Fibroblast of lung (primary cell): ENCODE results near the gene AIMP1. TPM values are rescaled to one million over a fixed set of nuclear protein-coding genes. Genes with fewer than 3 reads are reported as not detected.

Source experiments
- DNase-seq, 2 donors: peaks; one replicate each; pipeline versions ENCODE4 v3.0.0 to v3.0.0-alpha.2; 2010; ENCODE audit warnings: low read depth in 2 of 2
- H2AFZ ChIP-seq: 2 replicates; pipeline ENCODE4 v1.5.1; 2012; ENCODE audit warnings: low read length, control low read depth, inconsistent platforms
- H3K27ac ChIP-seq: 2 replicates; pipeline ENCODE4 v1.5.1; 2011; ENCODE audit warnings: low read length, control low read depth; ENCODE audit not compliant: insufficient read depth
- H3K27me3 ChIP-seq: 2 replicates; pipeline ENCODE4 v1.5.1; 2011; ENCODE audit warnings: mild to moderate bottlenecking, low read length; ENCODE audit not compliant: control insufficient read depth, insufficient read depth
- H3K36me3 ChIP-seq: 2 replicates; pipeline ENCODE4 v1.5.1; 2011; ENCODE audit warnings: low read length; ENCODE audit not compliant: control insufficient read depth, insufficient read depth
- H3K4me1 ChIP-seq: 2 replicates; pipeline ENCODE4 v1.5.1; 2011; ENCODE audit warnings: low read length; ENCODE audit not compliant: control insufficient read depth, insufficient read depth; ENCODE audit errors: extremely low read depth
- H3K4me2 ChIP-seq: 2 replicates; pipeline ENCODE4 v1.5.1; 2011; ENCODE audit warnings: low read length, control low read depth; ENCODE audit not compliant: insufficient read depth; ENCODE audit errors: extremely low read depth
- H3K4me3 ChIP-seq, 4 experiments: fragments of 200-600 bp in 1 of 4; sonication (generic) in 1 of 4; replicated peaks in 1 of 4; 2 replicates each; pipeline ENCODE4 v1.5.1; 2011 to 2016; ENCODE audit warnings: low read length in 4 of 4, low read depth in 3 of 4, mild to moderate bottlenecking in 3 of 4, control low read depth in 2 of 4, inconsistent platforms in 1 of 4, mixed read lengths in 1 of 4; ENCODE audit not compliant: insufficient read depth in 1 of 4; ENCODE audit errors: control extremely low read depth in 1 of 4
- H3K79me2 ChIP-seq: 2 replicates; pipeline ENCODE4 v1.5.1; 2012; ENCODE audit warnings: mild to moderate bottlenecking, low read length, inconsistent platforms; ENCODE audit not compliant: control insufficient read depth, insufficient read depth
- H3K9ac ChIP-seq: 2 replicates; pipeline ENCODE4 v1.5.1; 2011; ENCODE audit warnings: mild to moderate bottlenecking, low read length, control low read depth; ENCODE audit not compliant: insufficient read depth
- H3K9me3 ChIP-seq: 2 replicates; pipeline ENCODE4 v1.5.1; 2012; ENCODE audit warnings: low read depth, low read length; ENCODE audit not compliant: control insufficient read depth, insufficient read depth
- H4K20me1 ChIP-seq: 2 replicates; pipeline ENCODE4 v1.5.1; 2011; ENCODE audit warnings: low read length; ENCODE audit not compliant: control insufficient read depth, insufficient read depth; ENCODE audit errors: extremely low read depth
- EZH2 ChIP-seq: IDR thresholded peaks from 2 replicates; pipeline ENCODE4 v1.5.1; 2012; ENCODE audit warnings: low read length, control low read depth, mild to moderate bottlenecking; ENCODE audit errors: missing control alignments
- polyA plus RNA-seq, 2 donors: library from polyadenylated mRNA; depleted of rRNA in 1 of 2; stranded (reverse) in 1 of 2; unstranded in 1 of 2; fragments of >200 nt; gene quantifications; 2 replicates each; pipeline ENCODE4 v1.2.1, GENCODE V29; 2011 to 2012; ENCODE audit warnings: missing spikeins in 1 of 2
- total RNA-seq: library from RNA; depleted of rRNA; stranded (reverse); fragments of >200 nt; gene quantifications from 2 replicates; pipeline ENCODE4 v1.2.1, GENCODE V29; 2014
- TF ChIP-seq, protein P1 (sequence below), 2 donors: IDR thresholded peaks in 1 of 2; conservative IDR thresholded peaks in 1 of 2; 1 replicate in 1 of 2; 2 replicates in 1 of 2; pipeline ENCODE4 v1.5.1; 2011 to 2012; ENCODE audit warnings: low read length in 2 of 2, control low read depth in 1 of 2, inconsistent platforms in 1 of 2, low read depth in 1 of 2, mild to moderate bottlenecking in 1 of 2

The AIMP1 gene
- total and polyA plus RNA-seq, 2 donors (not counting 1 experiment from before 2014, with no cell fraction given), result 28.2 to 48.4 TPM

DNA sequence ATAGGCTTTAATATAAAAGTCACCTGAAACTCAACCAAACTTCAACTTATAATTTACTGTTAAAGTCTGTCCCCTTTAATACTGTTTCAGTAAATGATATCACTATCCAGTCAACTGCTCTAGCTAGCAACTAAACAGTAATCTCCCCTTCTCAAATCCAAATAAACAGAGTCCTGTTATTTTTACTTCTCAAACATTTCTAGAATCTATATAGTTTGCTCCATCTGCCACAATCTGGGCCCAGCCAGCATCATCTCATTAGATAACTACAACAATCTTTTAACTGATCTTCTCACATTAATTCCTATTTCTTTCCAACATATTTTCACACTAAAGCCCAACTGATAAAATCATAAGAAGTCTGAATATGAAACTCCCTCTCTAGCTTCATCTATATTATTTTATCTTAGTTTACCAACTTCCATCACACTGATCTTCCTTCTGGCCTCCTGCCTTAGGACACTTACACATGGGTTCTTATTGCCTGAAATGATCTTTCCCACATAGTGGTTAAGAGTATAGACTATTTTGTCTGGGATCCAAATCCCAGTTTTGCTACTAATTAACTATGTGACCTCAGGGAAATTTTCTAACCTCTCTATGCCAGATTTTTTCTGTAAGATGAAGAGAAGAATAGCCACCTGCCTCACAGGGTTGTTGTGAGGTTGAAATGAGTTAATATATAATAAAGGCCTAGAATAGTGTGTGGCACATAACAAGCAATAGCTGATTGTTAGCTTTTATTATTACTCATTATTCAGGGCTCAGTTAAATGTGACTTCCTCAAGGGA is 18.9 kb upstream of the AIMP1 start:
- H3K9me3 ChIP-seq, result no peaks in the 10 kb centered on the region
- no peaks in the 10 kb centered on the region for H3K4me1 ChIP-seq
- no peak for TF ChIP-seq EZH2
- TF ChIP-seq, protein P1, sequence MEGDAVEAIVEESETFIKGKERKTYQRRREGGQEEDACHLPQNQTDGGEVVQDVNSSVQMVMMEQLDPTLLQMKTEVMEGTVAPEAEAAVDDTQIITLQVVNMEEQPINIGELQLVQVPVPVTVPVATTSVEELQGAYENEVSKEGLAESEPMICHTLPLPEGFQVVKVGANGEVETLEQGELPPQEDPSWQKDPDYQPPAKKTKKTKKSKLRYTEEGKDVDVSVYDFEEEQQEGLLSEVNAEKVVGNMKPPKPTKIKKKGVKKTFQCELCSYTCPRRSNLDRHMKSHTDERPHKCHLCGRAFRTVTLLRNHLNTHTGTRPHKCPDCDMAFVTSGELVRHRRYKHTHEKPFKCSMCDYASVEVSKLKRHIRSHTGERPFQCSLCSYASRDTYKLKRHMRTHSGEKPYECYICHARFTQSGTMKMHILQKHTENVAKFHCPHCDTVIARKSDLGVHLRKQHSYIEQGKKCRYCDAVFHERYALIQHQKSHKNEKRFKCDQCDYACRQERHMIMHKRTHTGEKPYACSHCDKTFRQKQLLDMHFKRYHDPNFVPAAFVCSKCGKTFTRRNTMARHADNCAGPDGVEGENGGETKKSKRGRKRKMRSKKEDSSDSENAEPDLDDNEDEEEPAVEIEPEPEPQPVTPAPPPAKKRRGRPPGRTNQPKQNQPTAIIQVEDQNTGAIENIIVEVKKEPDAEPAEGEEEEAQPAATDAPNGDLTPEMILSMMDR (conservative IDR thresholded peaks at IDR 0.05 in 1 of 2, IDR thresholded peaks at IDR 0.05 in 1 of 2; ENCODE audit: low read depth in 1 of 2, low read length in 2 of 2), result no peak
- H3K36me3 ChIP-seq, result no peaks in the 10 kb centered on the region
- H3K4me3 ChIP-seq, result no peak overlapping the region
- no peak overlapping the region for H2AFZ ChIP-seq
- no peak overlapping the region for H3K27ac ChIP-seq
- H4K20me1 ChIP-seq, result no peaks in the 10 kb centered on the region
- no peaks in the 10 kb centered on the region for H3K79me2 ChIP-seq
- H3K4me2 ChIP-seq, result no peak overlapping the region
- no peak for DNase-seq
- no peak overlapping the region for H3K9ac ChIP-seq
- no peaks in the 10 kb centered on the region for H3K27me3 ChIP-seq

DNA sequence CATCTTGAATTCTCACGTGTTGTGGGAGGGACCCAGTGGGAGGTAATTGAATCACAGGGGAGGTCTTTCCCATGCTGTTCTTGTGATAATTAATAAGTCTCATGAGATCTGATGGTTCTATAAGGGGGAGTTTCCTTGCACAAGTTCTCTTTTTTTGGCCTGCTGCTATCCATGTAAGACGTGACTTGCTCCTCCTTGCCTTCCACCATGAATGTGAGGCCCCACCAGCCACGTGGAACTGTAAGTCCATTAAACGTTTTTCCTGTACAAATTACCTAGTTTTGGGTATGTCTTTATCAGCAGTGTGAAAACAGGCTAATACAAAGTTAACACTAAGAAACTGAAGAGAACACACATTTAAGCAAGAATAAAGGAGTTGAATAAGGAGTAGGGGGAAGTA is 16.4 kb upstream of the AIMP1 start:
- no peaks in the 10 kb centered on the region for H3K36me3 ChIP-seq

DNA sequence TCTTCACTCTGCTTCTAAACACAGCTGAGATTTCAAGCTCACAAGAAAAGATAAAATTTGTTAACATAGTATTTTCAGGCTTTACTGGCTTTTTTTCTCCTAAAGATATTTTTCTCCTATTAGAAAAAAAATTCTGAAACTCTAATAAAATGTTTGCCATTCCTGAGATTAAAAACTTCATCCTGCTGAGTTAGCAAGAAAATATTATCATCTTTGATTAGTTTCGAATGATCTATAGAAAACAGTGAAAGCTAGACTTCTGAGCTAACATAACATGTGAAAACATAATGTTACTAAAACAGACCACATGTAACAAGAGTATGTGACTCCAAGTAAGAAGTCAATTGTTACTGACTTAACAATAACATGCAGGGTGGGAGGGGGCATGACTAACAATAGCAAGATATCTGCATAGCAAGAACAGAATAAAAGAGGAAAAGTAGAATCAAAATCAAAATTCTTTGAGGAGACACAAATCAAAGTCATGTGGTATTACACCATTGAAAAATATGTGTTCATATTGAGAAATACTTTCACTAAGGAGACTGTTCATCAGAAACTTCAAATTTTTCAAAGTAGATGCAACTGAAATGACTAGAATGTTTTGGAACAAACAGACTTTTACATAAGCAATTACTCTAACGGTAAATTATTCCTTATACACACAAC is 14.8 kb upstream of the AIMP1 start:
- Histone ChIP-seq H3K27me3 (no peaks in the 10 kb centered on the region), H4K20me1 (no peaks in the 10 kb centered on the region), H3K4me3 (no peak overlapping the region), H3K9ac (no peak overlapping the region), H3K79me2 (no peaks in the 10 kb centered on the region), H3K36me3 (no peaks in the 10 kb centered on the region), H3K4me1 (no peaks in the 10 kb centered on the region), H3K27ac (no peak overlapping the region), H2AFZ (no peak overlapping the region), H3K9me3 (no peaks in the 10 kb centered on the region), H3K4me2 (peak overlapping the region; percentile 15)
- DNase-seq, result peak in 1 of 2 donors; percentile 11
- TF ChIP-seq EZH2, result no peak
- TF ChIP-seq, protein P1 (conservative IDR thresholded peaks at IDR 0.05 in 1 of 2, IDR thresholded peaks at IDR 0.05 in 1 of 2; ENCODE audit: low read depth in 1 of 2, low read length in 2 of 2), result no peak

More for the DNA sequence above, 16.4 kb upstream of the AIMP1 start:
- Histone ChIP-seq H3K27me3 (no peaks in the 10 kb centered on the region), H3K4me3 (no peak overlapping the region), H3K9me3 (no peaks in the 10 kb centered on the region), H3K9ac (no peak overlapping the region), H4K20me1 (no peaks in the 10 kb centered on the region), H3K79me2 (no peaks in the 10 kb centered on the region), H3K4me2 (no peak overlapping the region), H3K4me1 (no peaks in the 10 kb centered on the region), H3K27ac (no peak overlapping the region), H2AFZ (no peak overlapping the region)
- no peak for DNase-seq
- TF ChIP-seq, protein P1 (conservative IDR thresholded peaks at IDR 0.05 in 1 of 2, IDR thresholded peaks at IDR 0.05 in 1 of 2; ENCODE audit: low read depth in 1 of 2, low read length in 2 of 2), result no peak
- no peak for TF ChIP-seq EZH2
